GM18498 (cell line): Measurements from ENCODE around the gene STPG1.

Experiments
- ATAC-seq: cut with Tn5 transposase; IDR thresholded peaks from one replicate; pipeline ENCODE4 v1.9.1; 2021; ENCODE audit warnings: mild to moderate bottlenecking, moderate library complexity; ENCODE audit not compliant: unreplicated experiment

Gene STPG1

GRCh38 chr1:24400065-24400464 is 13.5 kb downstream of the STPG1 start:
- ATAC-seq = no peak

GRCh38 chr1:24393892-24394291 is 19.7 kb downstream of the STPG1 start:
- ATAC-seq = no peak

- peak; percentile 23 for ATAC-seq
These were observed 20.5 kb downstream of the STPG1 start for GRCh38 chr1:24392982-24393650.

GRCh38 chr1:24392604-24392946 is 21.0 kb downstream of the STPG1 start:
- peak; percentile 8 for ATAC-seq

GRCh38 chr1:24391882-24392603 is 21.5 kb downstream of the STPG1 start:
- peak; percentile 71 for ATAC-seq

- peak; percentile 59 for ATAC-seq
These were observed 22.4 kb downstream of the STPG1 start for GRCh38 chr1:24390924-24391782.

- ATAC-seq = no peak
These were observed 24.3 kb downstream of the STPG1 start for GRCh38 chr1:24389231-24389678.

- ATAC-seq = no peak
These were observed 25.2 kb downstream of the STPG1 start for GRCh38 chr1:24388331-24388885.

- ATAC-seq = no peak
These were observed 25.9 kb downstream of the STPG1 start for GRCh38 chr1:24387636-24388175.

- no peak for ATAC-seq
These were observed 26.7 kb downstream of the STPG1 start for GRCh38 chr1:24386931-24387330.

- no peak for ATAC-seq
These were observed 27.3 kb downstream of the STPG1 start for GRCh38 chr1:24386241-24386640.

- ATAC-seq = no peak
These were observed 28.2 kb downstream of the STPG1 start for GRCh38 chr1:24385160-24385940.

GRCh38 chr1:24384251-24385090 is 29.1 kb downstream of the STPG1 start:
- ATAC-seq = peak; percentile 64

GRCh38 chr1:24383381-24383940 is 30.1 kb downstream of the STPG1 start:
- no peak for ATAC-seq

- ATAC-seq = no peak
These were observed 31.4 kb downstream of the STPG1 start for GRCh38 chr1:24382165-24382577.

- no peak for ATAC-seq
These were observed 32.3 kb downstream of the STPG1 start for GRCh38 chr1:24381256-24381655.

GRCh38 chr1:24380508-24380907 is 33.1 kb downstream of the STPG1 start:
- ATAC-seq = no peak

GRCh38 chr1:24379733-24380315 is 33.8 kb downstream of the STPG1 start:
- no peak for ATAC-seq
